ENCODE data around the gene UBE2V1.

Gene UBE2V1

DNA sequence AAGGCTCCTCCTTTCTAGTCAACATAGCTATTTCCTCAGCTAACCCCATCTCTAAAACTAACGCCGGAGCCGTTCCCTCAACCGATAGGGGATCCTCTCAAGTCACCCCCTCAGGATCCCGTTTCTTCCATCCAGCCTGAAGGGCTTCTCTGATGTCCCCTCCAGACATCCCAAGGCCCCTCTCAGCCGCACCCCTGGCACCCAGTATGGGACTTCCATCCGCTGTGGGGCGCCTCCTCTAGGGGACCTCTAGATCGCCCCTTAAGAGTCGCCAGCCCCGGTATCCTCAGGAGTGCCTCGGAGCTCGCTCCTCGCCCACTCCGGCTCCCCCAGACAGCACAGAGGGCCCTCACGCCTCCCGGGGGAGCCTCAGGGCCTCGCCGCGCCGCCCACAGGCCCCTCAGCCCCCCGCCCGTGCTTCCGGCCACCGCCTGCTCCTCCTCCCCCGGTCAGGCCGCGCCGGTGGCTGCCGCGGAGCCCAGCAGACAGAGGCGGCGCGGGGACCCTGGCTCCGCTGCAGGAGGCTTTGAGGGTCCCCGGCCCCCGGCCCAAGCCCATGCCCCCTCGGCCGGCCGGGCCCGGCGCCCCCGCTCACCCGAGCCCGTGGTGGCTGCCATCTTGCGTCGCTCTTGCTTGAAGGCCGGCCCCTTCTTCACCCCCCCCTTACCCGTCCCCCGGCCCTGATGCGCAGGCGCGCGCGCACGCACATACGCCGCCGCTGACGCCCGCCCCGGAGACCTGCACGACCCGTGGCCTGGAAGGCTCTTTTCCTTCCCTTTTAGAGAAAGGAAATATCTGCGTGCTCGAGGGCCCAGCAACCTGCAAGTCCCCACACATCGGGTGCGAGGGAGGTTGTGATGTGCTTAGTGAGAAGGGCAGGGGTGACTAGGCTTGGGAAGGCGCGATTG, at the start of gene UBE2V1:
Gene UBE2V1, minus strand, starts transcription at position 639 of the 908 bp plus-strand sequence. Its CDS starts 22 bp downstream, at position 617.
- 0 out of 2 replicates have a peak, but pooled peaks have one; percentile 15 for TF ChIP-seq TCF12 (IDR thresholded peaks at IDR 0.05; ENCODE audit: low read depth)
- TF ChIP-seq, protein P1, sequence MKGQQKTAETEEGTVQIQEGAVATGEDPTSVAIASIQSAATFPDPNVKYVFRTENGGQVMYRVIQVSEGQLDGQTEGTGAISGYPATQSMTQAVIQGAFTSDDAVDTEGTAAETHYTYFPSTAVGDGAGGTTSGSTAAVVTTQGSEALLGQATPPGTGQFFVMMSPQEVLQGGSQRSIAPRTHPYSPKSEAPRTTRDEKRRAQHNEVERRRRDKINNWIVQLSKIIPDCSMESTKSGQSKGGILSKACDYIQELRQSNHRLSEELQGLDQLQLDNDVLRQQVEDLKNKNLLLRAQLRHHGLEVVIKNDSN (IDR thresholded peaks at IDR 0.05): no peak
- no peak for TF ChIP-seq NFIC (IDR thresholded peaks at IDR 0.05)
- TF ChIP-seq TAF1 (IDR thresholded peaks at IDR 0.05; ENCODE audit: low read depth): peak; percentile 64
- no peak for TF ChIP-seq TEAD4 (IDR thresholded peaks at IDR 0.05)
- no peak for TF ChIP-seq FOXM1 (IDR thresholded peaks at IDR 0.05; ENCODE audit: borderline replicate concordance, low read depth)
- TF ChIP-seq ZBTB7A (IDR thresholded peaks at IDR 0.05; ENCODE audit: low read depth): peak; percentile 85; the same call in 1 of the 2 replicates
- peak; percentile 86 for TF ChIP-seq MAX (IDR thresholded peaks at IDR 0.05)
- TF ChIP-seq YY1 (IDR thresholded peaks at IDR 0.05; ENCODE audit: low read depth): peak; percentile 90
- TF ChIP-seq CEBPB (IDR thresholded peaks at IDR 0.05): no peak
- no peak for TF ChIP-seq EP300 (IDR thresholded peaks at IDR 0.05; ENCODE audit: borderline replicate concordance)

- TF ChIP-seq MAX (IDR thresholded peaks at IDR 0.05) (peak; percentile 94), ZBTB7A (IDR thresholded peaks at IDR 0.05; ENCODE audit: low read depth) (no peak), EP300 (IDR thresholded peaks at IDR 0.05; ENCODE audit: borderline replicate concordance) (no peak), YY1 (IDR thresholded peaks at IDR 0.05; ENCODE audit: low read depth) (no peak; the same call in none of the 2 replicates), FOXM1 (IDR thresholded peaks at IDR 0.05; ENCODE audit: borderline replicate concordance, low read depth) (no peak), TEAD4 (IDR thresholded peaks at IDR 0.05) (no peak), TCF12 (IDR thresholded peaks at IDR 0.05; ENCODE audit: low read depth) (peak; percentile 60; the same call in 1 of the 2 replicates), RAD21 (IDR thresholded peaks at IDR 0.05; ENCODE audit: low read depth) (no peak), CEBPB (IDR thresholded peaks at IDR 0.05) (no peak), NFIC (IDR thresholded peaks at IDR 0.05) (no peak), TAF1 (IDR thresholded peaks at IDR 0.05; ENCODE audit: low read depth) (peak; percentile 52), EGR1 (IDR thresholded peaks at IDR 0.05) (no peak), CREB1 (IDR thresholded peaks at IDR 0.05; ENCODE audit: low read depth) (no peak)
- TF ChIP-seq, protein P2, sequence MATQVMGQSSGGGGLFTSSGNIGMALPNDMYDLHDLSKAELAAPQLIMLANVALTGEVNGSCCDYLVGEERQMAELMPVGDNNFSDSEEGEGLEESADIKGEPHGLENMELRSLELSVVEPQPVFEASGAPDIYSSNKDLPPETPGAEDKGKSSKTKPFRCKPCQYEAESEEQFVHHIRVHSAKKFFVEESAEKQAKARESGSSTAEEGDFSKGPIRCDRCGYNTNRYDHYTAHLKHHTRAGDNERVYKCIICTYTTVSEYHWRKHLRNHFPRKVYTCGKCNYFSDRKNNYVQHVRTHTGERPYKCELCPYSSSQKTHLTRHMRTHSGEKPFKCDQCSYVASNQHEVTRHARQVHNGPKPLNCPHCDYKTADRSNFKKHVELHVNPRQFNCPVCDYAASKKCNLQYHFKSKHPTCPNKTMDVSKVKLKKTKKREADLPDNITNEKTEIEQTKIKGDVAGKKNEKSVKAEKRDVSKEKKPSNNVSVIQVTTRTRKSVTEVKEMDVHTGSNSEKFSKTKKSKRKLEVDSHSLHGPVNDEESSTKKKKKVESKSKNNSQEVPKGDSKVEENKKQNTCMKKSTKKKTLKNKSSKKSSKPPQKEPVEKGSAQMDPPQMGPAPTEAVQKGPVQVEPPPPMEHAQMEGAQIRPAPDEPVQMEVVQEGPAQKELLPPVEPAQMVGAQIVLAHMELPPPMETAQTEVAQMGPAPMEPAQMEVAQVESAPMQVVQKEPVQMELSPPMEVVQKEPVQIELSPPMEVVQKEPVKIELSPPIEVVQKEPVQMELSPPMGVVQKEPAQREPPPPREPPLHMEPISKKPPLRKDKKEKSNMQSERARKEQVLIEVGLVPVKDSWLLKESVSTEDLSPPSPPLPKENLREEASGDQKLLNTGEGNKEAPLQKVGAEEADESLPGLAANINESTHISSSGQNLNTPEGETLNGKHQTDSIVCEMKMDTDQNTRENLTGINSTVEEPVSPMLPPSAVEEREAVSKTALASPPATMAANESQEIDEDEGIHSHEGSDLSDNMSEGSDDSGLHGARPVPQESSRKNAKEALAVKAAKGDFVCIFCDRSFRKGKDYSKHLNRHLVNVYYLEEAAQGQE (IDR thresholded peaks at IDR 0.05; ENCODE audit: low read depth): no peak
- TF ChIP-seq, protein P1 (IDR thresholded peaks at IDR 0.05): no peak
These were observed 40.8 kb upstream of the UBE2V1 start, which contains the start of gene PEDS1 for GRCh38 chr20:50153500-50154377. Gene PEDS1 (minus strand): TSS chr20:50153723. CDS start chr20:50153637, 86 bp downstream.

GRCh38 chr20:50153153-50153499, 40.2 kb upstream of the UBE2V1 start:
- TF ChIP-seq EP300 (IDR thresholded peaks at IDR 0.05; ENCODE audit: borderline replicate concordance): no peak; the same call in 1 of the 2 replicates
- TF ChIP-seq TAF1 (IDR thresholded peaks at IDR 0.05; ENCODE audit: low read depth): no peak; the same call in 1 of the 2 replicates
- TF ChIP-seq CREB1 (IDR thresholded peaks at IDR 0.05; ENCODE audit: low read depth): 0 out of 2 replicates have a peak, but pooled peaks have one; percentile 12
- no peak for TF ChIP-seq EGR1 (IDR thresholded peaks at IDR 0.05)

DNA sequence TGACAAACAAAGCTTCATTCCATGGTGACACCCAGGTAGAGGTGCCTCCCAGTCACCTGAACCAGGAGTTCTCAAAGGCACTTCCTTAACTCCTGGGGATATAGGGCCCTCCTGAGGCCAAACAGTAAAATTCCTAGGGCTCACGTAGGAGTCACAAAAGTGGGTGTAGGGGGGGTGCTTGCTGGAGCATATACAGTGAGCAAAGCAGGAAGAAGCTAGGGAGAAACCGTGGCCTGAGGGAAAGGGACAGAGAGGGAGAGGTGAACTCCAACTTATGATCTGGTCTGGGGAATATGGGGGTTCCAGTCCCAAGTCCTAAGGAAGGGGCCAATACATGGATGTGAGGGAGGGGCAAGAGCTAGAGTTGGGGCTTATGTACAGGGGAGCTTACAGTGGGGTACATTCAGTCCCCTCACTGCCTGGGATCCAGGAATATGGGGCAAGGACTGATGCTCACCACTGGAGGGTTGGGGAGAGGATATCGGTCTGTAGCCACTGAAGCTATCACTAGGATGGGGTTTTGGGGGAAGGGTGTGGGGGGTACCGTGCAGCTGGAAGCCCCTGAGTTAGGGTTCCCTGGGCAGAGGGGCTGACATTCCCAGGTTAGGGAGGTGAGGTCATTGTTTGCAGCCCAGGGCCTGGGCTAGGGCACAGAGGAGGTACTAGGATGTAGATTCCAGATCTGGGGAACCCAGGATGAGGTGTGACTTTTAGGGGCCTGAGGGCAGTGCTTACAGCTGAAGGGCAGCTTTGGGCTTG, 39.6 kb upstream of the UBE2V1 start:
- TF ChIP-seq RAD21 (IDR thresholded peaks at IDR 0.05; ENCODE audit: low read depth) (peak; percentile 39), TEAD4 (IDR thresholded peaks at IDR 0.05) (no peak), TCF12 (IDR thresholded peaks at IDR 0.05; ENCODE audit: low read depth) (no peak)

DNA sequence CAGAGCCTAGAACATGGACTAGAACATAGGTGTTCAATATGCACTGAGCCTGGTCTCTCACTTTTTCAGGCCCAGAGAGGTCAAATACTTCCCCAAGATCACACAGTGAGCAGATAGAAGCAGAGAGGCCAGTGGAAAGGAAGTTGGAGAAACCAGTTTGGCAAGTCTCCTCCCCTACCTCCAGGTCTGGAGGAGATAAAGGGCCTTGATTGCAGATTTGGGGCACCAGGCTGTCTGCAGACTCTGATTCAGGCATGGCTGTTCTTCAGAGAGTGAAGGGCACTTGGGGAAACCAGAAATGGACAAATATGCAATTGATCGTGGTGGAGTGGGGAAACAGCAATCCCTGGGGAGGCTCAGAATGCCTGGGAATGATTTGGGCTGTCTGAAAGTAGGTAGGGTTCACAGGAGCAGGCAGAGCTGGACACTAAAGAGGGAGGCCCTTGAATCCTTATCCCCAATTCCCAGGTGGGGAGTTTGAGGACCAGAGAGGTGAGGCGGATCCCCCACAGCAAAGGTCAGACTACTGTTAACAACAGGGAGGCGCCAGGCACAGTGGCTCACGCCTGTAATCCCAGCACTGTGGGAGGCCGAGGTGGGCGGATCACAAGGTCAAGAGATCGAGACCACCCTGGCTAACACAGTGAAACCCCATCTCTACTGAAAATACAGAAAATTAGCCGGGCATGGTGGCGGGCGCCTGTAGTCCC, 38.2 kb upstream of the UBE2V1 start:
- TF ChIP-seq, protein P1 (IDR thresholded peaks at IDR 0.05): no peak
- TF ChIP-seq EGR1 (IDR thresholded peaks at IDR 0.05): no peak
- TF ChIP-seq, protein P2 (IDR thresholded peaks at IDR 0.05; ENCODE audit: low read depth): no peak
- TF ChIP-seq MAX (IDR thresholded peaks at IDR 0.05): no peak
- TF ChIP-seq RAD21 (IDR thresholded peaks at IDR 0.05; ENCODE audit: low read depth): no peak
- no peak for TF ChIP-seq CREB1 (IDR thresholded peaks at IDR 0.05; ENCODE audit: low read depth)
- TF ChIP-seq TAF1 (IDR thresholded peaks at IDR 0.05; ENCODE audit: low read depth): no peak
- no peak for TF ChIP-seq TCF12 (IDR thresholded peaks at IDR 0.05; ENCODE audit: low read depth)
- no peak for TF ChIP-seq NFIC (IDR thresholded peaks at IDR 0.05)
- TF ChIP-seq FOXM1 (IDR thresholded peaks at IDR 0.05; ENCODE audit: borderline replicate concordance, low read depth): no peak
- no peak for TF ChIP-seq EP300 (IDR thresholded peaks at IDR 0.05; ENCODE audit: borderline replicate concordance)
- TF ChIP-seq TEAD4 (IDR thresholded peaks at IDR 0.05): no peak
- TF ChIP-seq CEBPB (IDR thresholded peaks at IDR 0.05): no peak
- TF ChIP-seq ZBTB7A (IDR thresholded peaks at IDR 0.05; ENCODE audit: low read depth): no peak
- TF ChIP-seq YY1 (IDR thresholded peaks at IDR 0.05; ENCODE audit: low read depth): no peak

All from Ishikawa (cell line).